C4-2B (cell line): ENCODE data around the gene MYBPC1.
"Not testable (repeated sequence)": the region's sequence is repeated elsewhere in the genome, so short reads cannot be mapped to it uniquely, and the experiment has no call there.

Experiments used
- H3K27ac ChIP-seq: fragments of 450-650 bp; 2 replicates; pipeline ENCODE4 v1.5.1; 2017
- ZFX ChIP-seq: fragments of 450-650 bp; IDR thresholded peaks from 2 replicates; pipeline ENCODE4 v1.6.1; 2017
- TF ChIP-seq, protein P1 (sequence below): fragments of 450-650 bp; conservative IDR thresholded peaks from 2 replicates; pipeline ENCODE4 v1.5.1; 2017; ENCODE audit warnings: mild to moderate bottlenecking

Gene MYBPC1

DNA sequence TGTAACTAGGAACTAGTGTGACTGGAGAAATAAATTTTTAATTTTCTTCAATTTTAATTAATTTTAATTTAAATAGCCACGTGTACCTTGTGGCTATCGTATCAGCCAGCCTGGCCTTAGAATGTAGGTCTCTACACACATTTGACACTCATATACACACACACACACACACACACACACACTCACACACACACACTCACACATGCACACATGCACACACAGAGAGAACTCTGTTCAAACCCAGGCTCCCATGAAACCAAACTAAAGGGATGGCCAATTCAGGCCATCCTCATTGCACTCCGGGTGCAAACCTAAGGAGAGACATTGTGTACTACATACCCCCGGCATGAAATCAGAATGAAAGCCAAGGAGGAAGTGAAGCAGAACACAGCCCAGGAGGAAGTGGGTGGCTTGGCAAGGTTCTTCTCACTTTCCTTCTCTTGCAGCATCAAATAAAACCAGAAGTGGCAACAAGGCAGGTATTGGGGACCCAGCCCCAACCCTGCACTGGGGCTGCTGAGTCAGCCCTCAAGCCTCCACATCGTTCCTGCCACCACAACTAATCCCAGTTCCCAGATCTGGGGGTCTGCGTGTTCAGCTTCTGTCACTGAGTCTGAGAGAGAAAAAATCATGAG lies 76.5 kb downstream of the MYBPC1 start:
- H3K27ac ChIP-seq: peak overlapping the region; percentile 51

DNA sequence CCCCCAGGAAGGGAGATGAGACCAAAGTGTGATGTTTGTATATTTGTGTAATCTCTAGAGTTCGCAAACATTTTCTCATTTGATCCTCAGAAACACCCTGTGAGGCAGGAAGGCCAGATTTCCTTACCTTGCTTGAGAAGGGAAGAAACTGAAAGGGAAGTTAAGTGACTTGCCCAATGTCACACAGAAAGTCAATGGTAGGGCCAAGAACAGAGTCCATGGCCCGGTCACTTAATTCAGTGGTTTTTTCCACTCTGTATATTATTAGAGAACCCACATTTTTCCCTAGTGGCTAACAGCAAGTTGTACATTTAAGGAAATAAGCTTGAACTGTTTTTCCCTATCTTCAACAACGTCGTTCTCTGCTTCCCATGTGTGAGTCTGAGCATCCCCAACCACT lies 77.1 kb downstream of the MYBPC1 start:
- no peak for TF ChIP-seq ZFX
- TF ChIP-seq, protein P1, sequence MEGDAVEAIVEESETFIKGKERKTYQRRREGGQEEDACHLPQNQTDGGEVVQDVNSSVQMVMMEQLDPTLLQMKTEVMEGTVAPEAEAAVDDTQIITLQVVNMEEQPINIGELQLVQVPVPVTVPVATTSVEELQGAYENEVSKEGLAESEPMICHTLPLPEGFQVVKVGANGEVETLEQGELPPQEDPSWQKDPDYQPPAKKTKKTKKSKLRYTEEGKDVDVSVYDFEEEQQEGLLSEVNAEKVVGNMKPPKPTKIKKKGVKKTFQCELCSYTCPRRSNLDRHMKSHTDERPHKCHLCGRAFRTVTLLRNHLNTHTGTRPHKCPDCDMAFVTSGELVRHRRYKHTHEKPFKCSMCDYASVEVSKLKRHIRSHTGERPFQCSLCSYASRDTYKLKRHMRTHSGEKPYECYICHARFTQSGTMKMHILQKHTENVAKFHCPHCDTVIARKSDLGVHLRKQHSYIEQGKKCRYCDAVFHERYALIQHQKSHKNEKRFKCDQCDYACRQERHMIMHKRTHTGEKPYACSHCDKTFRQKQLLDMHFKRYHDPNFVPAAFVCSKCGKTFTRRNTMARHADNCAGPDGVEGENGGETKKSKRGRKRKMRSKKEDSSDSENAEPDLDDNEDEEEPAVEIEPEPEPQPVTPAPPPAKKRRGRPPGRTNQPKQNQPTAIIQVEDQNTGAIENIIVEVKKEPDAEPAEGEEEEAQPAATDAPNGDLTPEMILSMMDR: no peak
- H3K27ac ChIP-seq: peak overlapping the region; percentile 51

More for the DNA sequence above, 76.5 kb downstream of the MYBPC1 start:
- TF ChIP-seq, protein P1: no peak
- no peak for TF ChIP-seq ZFX

DNA sequence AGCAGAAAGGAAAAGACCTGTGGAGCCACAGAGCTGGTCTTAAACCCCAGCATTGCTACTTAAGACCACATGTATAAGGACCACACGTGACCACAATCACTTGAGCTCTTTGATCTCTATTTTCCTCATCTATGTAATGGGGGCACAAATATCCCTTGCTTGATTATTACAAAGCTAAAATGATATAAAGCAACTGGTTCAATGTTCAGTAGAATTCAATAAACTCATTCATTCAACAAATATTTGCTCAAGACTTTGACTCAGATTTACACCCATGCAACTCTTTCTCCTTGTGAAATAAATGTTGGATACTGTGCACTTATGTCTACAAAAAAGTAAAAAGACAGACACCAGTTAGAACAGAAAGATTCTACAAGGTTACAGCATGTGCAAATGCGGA lies 80.8 kb downstream of the MYBPC1 start:
- no peak overlapping the region for H3K27ac ChIP-seq
- TF ChIP-seq, protein P1: no peak
- TF ChIP-seq ZFX: no peak

DNA sequence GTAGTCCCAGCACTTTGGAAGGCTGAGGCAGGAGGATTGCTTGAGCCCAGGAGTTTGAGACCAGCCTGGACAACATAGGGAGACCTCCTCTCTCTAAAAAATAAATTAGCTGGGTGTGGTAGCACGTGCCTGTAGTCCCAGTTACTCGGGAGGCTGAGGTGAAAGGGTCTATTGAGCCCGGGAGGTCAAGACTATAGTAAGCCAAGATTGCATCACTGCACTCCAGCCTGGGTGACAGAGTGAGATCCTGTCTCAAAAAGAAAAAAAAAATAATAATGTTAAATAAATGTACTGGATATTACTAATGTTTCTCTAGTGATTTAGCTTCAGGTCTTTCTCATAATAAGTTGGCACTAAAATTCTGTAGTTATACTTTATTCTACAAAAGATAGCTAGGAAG lies 81.7 kb downstream of the MYBPC1 start:
- H3K27ac ChIP-seq: not testable (repeated sequence)

DNA sequence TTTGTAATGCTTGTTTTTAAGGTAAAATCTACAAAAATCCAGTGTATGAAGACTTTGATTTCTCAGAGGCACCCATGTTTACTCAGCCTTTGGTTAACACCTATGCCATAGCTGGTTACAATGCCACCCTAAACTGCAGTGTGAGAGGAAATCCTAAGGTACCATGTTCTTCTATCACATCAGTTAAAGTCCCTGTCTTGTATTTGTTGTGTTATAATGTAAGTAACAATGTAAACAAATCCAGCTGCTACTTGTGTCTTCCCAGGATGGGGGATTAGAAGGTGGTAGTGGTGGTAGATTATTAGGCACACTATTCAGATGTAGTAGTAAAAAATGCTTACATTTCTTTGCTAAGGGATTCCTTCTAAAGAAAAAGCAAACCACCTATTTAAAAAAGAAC lies 83.3 kb downstream of the MYBPC1 start:
- no peak overlapping the region for H3K27ac ChIP-seq
- TF ChIP-seq, protein P1: no peak
- no peak for TF ChIP-seq ZFX

DNA sequence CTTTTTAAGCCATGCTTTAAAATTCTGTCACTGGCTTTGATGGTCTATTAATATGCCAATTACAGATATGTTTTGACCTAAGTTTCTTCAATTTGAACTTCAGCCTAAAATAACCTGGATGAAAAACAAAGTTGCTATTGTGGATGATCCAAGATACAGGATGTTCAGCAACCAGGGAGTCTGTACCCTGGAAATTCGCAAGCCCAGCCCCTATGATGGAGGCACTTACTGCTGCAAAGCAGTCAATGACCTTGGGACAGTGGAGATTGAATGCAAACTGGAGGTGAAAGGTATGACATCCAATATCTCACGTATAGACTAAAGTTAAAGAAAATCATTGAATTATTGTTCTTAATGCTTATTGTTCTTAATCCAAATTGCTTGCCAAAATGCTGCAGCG lies 85.5 kb downstream of the MYBPC1 start:
- no peak for TF ChIP-seq ZFX
- TF ChIP-seq, protein P1: no peak
- H3K27ac ChIP-seq: no peak overlapping the region

DNA sequence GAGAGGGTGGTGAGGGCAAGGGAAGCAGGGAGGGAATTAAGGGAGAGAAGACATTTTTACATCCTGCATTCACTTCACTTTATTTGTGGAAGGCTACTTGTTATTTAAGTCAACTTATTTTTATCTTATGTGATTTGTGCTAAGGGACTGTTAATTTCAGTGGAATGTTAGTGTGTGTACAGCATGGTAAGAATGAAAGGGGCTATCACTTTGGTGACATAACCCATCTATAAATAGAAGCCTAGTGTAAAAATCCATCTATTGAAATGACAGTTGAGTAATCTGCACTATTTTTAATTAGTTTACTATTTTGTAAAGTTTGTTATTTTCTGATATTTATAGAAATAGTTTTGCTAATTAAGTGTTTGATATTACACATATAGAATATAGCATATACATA lies 85.9 kb downstream of the MYBPC1 start:
- TF ChIP-seq, protein P1: no peak
- no peak for TF ChIP-seq ZFX
- H3K27ac ChIP-seq: no peak overlapping the region

DNA sequence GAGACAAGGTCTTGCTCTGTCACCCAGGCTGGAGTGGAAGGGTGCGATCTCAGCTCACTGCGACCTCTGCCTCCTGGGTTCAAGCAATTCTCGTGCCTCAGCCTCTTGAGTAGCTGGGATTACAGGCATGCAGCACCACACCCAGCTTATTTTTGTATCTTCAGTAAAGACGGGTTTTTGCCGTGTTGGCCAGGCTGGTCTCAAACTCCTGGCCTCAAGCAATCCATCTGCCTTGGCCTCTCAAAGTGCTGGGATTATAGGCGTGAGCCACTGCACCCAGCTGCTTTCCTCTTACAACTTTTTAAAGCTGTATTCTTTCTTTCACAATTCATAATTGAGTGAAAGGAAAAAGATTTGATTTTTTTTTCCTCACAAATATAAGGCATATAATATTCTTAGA lies 86.9 kb downstream of the MYBPC1 start:
- not testable (repeated sequence) for H3K27ac ChIP-seq
